Lower leg skin (tissue), 3 donors: Measurements from ENCODE around the gene DHX36.

Experiments
- POLR2A ChIP-seq, 2 donors: fragments of 450-650 bp; IDR thresholded peaks; one replicate each; pipeline ENCODE4 v1.6.1; 2016 to 2017; ENCODE audit warnings: antibody characterized with exemption in 2 of 2, mild to moderate bottlenecking in 1 of 2, moderate library complexity in 1 of 2
- TF ChIP-seq, protein P1 (sequence below), 3 donors: fragments of 450-650 bp; IDR thresholded peaks; one replicate each; pipeline ENCODE4 v1.5.1; 2016; ENCODE audit warnings: antibody characterized with exemption in 3 of 3, mild to moderate bottlenecking in 3 of 3, moderate library complexity in 2 of 3

DNA sequence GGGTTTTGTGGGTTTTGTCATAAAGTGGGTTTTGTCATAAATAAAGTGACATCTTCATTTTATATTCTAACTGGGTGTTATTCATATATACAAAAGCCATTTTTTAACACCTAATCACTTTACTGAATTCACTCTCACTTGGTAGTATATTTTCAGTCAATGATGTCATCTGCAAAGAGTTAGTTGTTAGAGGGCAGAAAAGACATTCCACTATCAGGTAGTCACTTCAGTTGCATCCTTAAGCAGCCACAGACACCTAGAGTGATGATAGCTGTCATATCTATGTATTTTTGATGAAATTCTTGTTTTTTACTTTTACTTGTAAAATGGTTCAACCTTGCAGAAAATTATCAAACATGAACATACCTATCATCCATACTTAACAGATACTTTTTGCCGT is 89.0 kb downstream of the DHX36 start:
- TF ChIP-seq, protein P1, sequence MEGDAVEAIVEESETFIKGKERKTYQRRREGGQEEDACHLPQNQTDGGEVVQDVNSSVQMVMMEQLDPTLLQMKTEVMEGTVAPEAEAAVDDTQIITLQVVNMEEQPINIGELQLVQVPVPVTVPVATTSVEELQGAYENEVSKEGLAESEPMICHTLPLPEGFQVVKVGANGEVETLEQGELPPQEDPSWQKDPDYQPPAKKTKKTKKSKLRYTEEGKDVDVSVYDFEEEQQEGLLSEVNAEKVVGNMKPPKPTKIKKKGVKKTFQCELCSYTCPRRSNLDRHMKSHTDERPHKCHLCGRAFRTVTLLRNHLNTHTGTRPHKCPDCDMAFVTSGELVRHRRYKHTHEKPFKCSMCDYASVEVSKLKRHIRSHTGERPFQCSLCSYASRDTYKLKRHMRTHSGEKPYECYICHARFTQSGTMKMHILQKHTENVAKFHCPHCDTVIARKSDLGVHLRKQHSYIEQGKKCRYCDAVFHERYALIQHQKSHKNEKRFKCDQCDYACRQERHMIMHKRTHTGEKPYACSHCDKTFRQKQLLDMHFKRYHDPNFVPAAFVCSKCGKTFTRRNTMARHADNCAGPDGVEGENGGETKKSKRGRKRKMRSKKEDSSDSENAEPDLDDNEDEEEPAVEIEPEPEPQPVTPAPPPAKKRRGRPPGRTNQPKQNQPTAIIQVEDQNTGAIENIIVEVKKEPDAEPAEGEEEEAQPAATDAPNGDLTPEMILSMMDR (IDR thresholded peaks at IDR 0.05) = no peak
- no peak for TF ChIP-seq POLR2A (IDR thresholded peaks at IDR 0.05)
